ENCODE measurements around the gene GGT1. TPM values are rescaled to one million over a fixed set of nuclear protein-coding genes. Genes with fewer than 3 reads are reported as not detected.

The GGT1 gene
- total and polyA plus RNA-seq, 7 donors = 2.9 to 33.1 (median 5.4) TPM

DNA sequence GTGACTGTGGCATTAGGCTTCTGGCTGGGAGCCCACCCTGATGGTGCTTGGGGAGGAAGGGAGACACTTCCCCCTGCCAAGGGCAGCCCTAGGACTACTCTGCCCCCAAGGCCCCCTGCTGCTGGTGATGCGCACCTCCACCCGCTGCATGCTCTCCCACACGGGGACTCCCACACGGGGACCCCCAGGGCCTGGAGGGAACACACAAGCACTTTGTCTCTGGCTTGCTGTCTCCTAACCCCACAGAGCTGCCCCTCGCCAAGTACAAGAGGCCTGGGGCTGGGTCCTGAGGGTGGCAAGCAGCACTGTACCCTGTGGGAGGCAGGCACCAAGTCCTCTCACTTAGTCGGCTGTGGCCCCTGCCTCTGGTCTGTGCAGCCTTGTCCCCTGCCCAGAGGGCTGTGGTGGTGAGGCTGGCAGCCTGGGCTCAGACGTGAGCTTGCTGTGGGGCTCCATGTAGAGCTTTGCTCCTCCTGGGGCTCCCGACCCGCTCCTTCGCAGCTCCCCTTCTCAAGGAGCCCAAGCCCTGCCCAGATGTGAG is 18.1 kb upstream of the GGT1 start:
- peaks cover 0 to 47% (median 16%) of the 10 kb centered on the region in 4 donors for H3K36me3 ChIP-seq
- 93% methylated on average over 10 of the region's 10 CpGs for WGBS, 2 donors
- no peak for DNase-seq
- peak overlapping the region; percentile 76 to 83 (median 80) for H3K27ac ChIP-seq
- no peaks in the 10 kb centered on the region for H3K9me3 ChIP-seq
- intact Hi-C loops (cut with DNase I) = no loop called here
- H3K27me3 ChIP-seq = no peaks in the 10 kb centered on the region
- H3K4me1 ChIP-seq = peaks cover 0 to 28% (median 21%) of the 10 kb centered on the region in 4 donors
- TF ChIP-seq POLR2A (IDR thresholded peaks at IDR 0.05) = no peak
- TF ChIP-seq POLR2AphosphoS5 (IDR thresholded peaks at IDR 0.05) = no peak
- no peak for TF ChIP-seq EP300 (IDR thresholded peaks at IDR 0.05)
- TF ChIP-seq, protein P1, sequence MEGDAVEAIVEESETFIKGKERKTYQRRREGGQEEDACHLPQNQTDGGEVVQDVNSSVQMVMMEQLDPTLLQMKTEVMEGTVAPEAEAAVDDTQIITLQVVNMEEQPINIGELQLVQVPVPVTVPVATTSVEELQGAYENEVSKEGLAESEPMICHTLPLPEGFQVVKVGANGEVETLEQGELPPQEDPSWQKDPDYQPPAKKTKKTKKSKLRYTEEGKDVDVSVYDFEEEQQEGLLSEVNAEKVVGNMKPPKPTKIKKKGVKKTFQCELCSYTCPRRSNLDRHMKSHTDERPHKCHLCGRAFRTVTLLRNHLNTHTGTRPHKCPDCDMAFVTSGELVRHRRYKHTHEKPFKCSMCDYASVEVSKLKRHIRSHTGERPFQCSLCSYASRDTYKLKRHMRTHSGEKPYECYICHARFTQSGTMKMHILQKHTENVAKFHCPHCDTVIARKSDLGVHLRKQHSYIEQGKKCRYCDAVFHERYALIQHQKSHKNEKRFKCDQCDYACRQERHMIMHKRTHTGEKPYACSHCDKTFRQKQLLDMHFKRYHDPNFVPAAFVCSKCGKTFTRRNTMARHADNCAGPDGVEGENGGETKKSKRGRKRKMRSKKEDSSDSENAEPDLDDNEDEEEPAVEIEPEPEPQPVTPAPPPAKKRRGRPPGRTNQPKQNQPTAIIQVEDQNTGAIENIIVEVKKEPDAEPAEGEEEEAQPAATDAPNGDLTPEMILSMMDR (IDR thresholded peaks at IDR 0.05) = no peak
- H3K4me3 ChIP-seq = no peak overlapping the region

DNA sequence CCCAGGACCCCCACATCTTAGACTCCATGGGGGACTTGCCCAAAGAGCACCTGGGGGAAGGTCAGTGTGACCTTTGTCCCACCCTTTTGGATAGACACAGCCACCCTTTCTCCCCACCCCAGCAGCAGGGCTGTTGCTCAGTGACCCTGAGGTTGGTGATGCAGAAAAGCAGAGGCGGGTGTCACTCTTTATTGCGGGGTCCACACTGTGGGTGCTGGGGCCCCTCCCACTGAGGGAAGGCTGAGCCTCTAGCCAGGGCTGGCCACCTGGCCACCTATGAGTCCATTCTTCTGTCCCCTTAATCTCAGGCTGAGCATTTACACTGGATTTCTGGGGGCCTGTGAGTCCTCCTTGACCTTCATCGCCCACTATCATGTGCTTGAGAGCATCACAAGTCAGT is 17.5 kb upstream of the GGT1 start:
- Histone ChIP-seq H3K9me3 (no peaks in the 10 kb centered on the region), H3K4me1 (peaks cover 0 to 26% (median 21%) of the 10 kb centered on the region in 4 donors), H3K27ac (peak overlapping the region in 1 of 4 donors; percentile 76), H3K36me3 (peaks cover 0 to 47% (median 16%) of the 10 kb centered on the region in 4 donors), H3K4me3 (no peak overlapping the region), H3K27me3 (no peaks in the 10 kb centered on the region)
- WGBS, 2 donors = 96 to 98% methylated on average over 3 of the region's 3 CpGs
- TF ChIP-seq POLR2AphosphoS5 (IDR thresholded peaks at IDR 0.05) = no peak
- no peak for TF ChIP-seq EP300 (IDR thresholded peaks at IDR 0.05)
- TF ChIP-seq, protein P1 (IDR thresholded peaks at IDR 0.05) = no peak
- no peak for TF ChIP-seq POLR2A (IDR thresholded peaks at IDR 0.05)
- intact Hi-C loops (cut with DNase I) = no loop called here
- DNase-seq = no peak

- Histone ChIP-seq H3K9me3 (no peaks in the 10 kb centered on the region), H3K36me3 (peaks cover 0 to 47% (median 16%) of the 10 kb centered on the region in 4 donors), H3K4me1 (peaks cover 0 to 25% (median 19%) of the 10 kb centered on the region in 4 donors), H3K4me3 (no peak overlapping the region), H3K27ac (no peak overlapping the region), H3K27me3 (no peaks in the 10 kb centered on the region)
- no peak for TF ChIP-seq POLR2A (IDR thresholded peaks at IDR 0.05)
- TF ChIP-seq, protein P1 (IDR thresholded peaks at IDR 0.05) = no peak
- TF ChIP-seq POLR2AphosphoS5 (IDR thresholded peaks at IDR 0.05) = no peak
- no peak for TF ChIP-seq EP300 (IDR thresholded peaks at IDR 0.05)
- intact Hi-C loops (cut with DNase I) = no loop called here
- WGBS, 2 donors = 94% methylated on average over 24 of the region's 24 CpGs
- DNase-seq = no peak
Observed at GRCh38 chr22:24585927-24586546, 17.0 kb upstream of the GGT1 start.

DNA sequence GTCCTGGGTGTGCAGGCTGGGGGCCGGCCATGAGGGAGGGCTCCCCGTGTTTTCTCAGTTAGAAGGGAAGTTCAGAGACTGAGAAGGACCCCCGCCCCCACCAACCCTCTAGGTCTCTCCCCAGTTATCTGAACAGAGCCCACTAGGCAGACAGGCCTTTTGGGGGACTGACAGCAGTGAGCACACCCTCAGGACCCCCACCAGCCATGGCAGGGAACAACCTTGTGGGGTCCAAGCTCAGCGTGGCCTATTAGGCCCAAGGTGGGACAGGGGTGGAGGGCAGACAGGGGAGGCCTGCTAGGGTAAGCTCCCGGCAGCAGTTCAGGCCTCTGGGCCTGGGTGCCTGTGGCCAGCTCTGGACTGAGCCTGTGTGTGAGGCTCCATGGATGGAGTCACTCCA is 15.7 kb upstream of the GGT1 start:
- Histone ChIP-seq H3K4me1 (peaks cover 0 to 31% (median 22%) of the 10 kb centered on the region in 4 donors), H3K9me3 (no peaks in the 10 kb centered on the region), H3K4me3 (no peak overlapping the region), H3K36me3 (peaks cover 0 to 47% (median 16%) of the 10 kb centered on the region in 4 donors), H3K27ac (no peak overlapping the region), H3K27me3 (no peaks in the 10 kb centered on the region)
- TF ChIP-seq, protein P1 (IDR thresholded peaks at IDR 0.05) = no peak
- TF ChIP-seq POLR2AphosphoS5 (IDR thresholded peaks at IDR 0.05) (no peak), EP300 (IDR thresholded peaks at IDR 0.05) (no peak), POLR2A (IDR thresholded peaks at IDR 0.05) (no peak)
- WGBS, 2 donors = 77 to 89% methylated on average over 5 of the region's 5 CpGs
- DNase-seq = no peak
- intact Hi-C loops (cut with DNase I) = no loop called here
